ENCODE measurements around the gene LPGAT1.
"Not testable (repeated sequence)": the region's sequence is repeated elsewhere in the genome, so short reads cannot be mapped to it uniquely, and the experiment has no call there.

Gene LPGAT1

DNA sequence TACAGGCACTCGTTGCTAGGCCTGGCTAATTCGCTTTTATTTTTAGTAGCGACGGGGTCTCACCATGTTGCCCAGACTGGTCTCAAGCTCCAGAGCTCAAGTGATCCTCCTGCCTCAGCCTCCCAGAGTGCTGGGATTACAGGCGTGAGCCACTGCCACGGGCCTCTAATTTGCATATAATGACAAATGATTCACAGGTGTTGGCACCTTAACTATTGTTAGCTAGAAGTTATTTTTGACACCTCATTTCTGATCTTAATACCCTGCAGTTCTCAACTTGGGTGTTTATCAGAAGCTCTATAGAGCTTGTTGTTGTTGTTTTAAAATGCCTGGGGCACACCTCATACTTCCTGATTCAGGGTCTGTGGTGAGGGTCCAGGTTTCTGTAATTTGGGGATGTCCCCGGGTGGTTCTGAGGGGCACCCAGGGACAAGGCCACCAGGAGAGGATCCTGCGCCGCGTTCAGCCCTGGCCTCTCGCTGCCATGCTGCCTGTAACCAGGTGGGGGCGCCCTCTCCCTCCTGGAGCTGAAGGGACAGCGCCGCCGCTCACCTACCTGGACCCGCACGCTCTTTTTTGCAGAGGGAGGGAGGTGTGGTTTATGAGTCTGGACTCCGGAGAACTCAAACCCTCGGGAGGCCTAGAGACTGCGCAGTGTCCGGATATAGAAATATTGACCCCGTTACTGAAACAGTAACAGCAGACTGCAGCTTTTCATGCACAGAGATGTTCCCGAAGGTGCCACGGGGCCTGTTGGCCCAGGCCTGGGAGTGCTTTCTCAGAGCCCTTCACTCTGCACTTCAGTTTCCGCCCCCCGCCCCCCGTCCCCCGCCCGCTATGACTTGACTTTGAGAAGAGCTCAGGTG lies 132.2 kb downstream of the LPGAT1 start:
- DNase-seq = peak; percentile 60

DNA sequence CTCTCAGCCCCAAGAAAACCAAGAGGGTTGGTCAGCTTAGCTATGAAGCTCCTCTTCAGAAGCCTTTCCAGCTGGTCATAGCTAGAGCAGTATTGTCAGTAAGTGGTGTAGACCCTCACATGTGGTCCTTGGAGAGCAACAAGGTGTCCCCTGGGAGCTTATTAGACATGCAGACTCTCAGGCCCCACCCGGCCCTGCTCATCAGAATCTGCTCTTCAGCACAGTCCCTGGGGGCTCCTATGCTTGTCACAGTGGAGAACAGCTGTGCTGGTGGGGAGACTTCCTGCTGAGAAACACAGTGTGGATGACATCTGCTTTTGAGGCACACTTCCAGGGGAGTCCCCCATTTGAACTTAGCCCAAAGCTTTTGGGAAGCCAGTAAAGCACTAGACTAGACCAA lies 133.2 kb downstream of the LPGAT1 start:
- no peak for DNase-seq

DNA sequence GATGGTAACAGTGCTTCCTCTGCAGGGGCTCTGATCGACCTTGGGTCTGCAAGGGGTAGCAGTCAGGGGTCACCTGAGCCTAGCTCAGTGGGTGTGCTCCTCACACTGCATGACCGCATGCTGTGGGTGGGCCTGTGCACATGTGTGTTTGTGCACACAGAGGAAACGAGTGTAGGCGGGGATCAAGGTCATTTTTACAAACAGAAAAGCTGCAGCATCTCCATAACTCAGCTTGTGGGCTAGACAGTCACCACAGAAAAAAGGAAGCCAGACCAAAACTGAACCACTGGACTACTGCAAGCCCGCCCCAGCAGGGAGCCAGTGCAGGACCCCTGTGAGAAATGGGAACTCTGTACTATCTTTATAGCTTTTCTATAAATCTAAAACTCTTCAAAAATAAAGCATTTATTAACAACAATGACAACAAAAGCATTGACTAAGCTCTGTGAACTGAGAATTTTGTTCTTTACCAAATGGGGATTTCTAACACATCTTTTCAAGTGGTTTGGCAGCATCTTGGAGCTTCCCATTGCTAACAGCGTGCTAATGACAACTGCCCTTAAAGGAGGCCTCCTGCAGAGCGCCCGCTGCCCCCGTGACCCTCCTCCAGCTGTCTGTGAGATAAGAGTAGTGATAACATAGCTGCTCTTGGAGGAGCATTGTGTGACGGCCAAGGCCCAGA lies 135.3 kb downstream of the LPGAT1 start:
- DNase-seq = no peak

DNA sequence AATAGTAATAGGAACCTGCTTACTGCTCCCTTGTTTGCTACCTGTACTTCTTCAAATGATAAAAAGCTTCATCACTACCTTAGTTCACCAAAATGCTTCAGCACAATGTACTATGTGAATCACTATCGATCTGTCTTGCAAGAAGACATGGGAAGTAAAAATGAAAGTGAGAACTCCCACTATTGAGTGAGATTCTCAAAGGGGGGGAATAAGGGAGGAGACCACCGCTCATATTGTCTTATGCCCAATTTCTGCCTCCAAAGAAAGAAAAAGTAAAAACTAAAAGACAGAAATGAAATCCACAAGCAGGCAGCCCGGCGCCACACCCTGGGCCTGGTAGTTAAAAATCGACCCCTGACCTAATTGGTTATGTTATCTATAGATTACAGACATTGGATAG lies 136.7 kb downstream of the LPGAT1 start:
- not testable (repeated sequence) for DNase-seq
